ENCODE measurements around the gene NME2. TPM values are rescaled to one million over a fixed set of nuclear protein-coding genes. Genes with fewer than 3 reads are reported as not detected.

NME2 gene
- polyA plus RNA-seq, 1 donor (not counting 4 experiments of a cell fraction or from before 2014, with no cell fraction given), result 1,260 TPM

DNA sequence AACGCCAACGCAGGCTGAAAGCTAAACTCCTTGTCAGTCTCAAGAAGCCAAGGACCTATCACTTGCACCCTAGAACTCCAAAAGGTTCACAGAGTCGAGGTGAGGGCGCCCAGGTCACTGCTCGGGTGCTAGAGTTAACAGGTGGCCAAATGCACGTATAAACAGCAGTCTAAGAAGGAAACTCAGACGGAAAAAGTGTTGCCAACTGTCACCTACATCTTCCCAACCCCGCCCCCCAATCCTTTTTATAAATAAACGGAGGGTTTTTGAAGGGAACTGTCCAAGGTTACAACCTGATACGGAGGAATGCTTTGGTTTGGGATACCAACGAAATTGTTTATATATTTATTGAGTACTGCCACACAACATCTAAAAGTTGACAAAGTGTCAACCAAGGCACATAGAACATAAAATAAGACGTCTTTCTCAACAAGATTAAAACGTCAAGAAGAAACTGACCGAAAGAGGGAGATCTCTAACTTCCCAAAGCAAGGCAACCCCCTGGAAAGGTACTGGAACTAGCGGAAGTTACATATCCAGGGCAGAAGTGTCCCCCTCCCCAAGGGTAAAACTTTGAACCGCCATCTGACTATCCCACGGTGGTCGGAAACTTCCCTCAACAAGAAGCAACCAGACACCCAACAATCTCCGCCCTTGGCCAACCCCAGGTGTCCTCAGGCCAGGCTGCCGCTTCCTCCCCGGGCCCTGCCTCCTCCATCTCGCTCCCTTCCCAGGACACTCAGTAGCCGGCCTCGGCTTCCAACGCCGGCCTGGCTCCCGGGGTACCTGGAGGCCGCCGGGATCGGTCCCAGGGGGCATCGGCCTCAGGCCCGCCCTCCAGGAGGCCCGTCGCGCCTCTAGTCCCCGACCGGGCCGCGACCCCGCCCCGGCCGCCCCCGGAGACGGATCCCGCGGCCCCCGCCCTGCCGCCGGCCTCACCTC lies 46.5 kb upstream of the NME2 start:
- peak overlapping the region; percentile 96 for H3K9ac ChIP-seq (ENCODE audit: control insufficient read depth, extremely low read depth, insufficient read depth, low read length)
- FAIRE-seq (no peak), DNase-seq (ENCODE audit: low read depth, low spot score) (no peak)
- dilution Hi-C loops (cut with MboI; ENCODE audit: extremely low pct_ligation_motif_present, low sequenced_read_pairs), result no loop called here
- peak overlapping the region; percentile 81 for H2AFZ ChIP-seq (ENCODE audit: control insufficient read depth, low read length)
- peaks cover 34% of the 10 kb centered on the region for H3K4me1 ChIP-seq (ENCODE audit: control insufficient read depth, extremely low read depth, insufficient read depth, low read length)
- peak overlapping the region; percentile 67 to 75 (median 75) for H3K4me3 ChIP-seq (ENCODE audit: control insufficient read depth in 2 of 3, extremely low read depth in 1 of 3, insufficient read depth in 2 of 3, low read depth in 1 of 3, low read length in 3 of 3)
- peak overlapping the region; percentile 93 for H3K27ac ChIP-seq (ENCODE audit: control insufficient read depth, insufficient read depth, low read length)
- peaks cover 19% of the 10 kb centered on the region for H4K20me1 ChIP-seq (ENCODE audit: control insufficient read depth, extremely low read depth, insufficient read depth, low read length)
- H3K79me2 ChIP-seq (ENCODE audit: control insufficient read depth, insufficient read depth, low read length), result peaks cover 58% of the 10 kb centered on the region
- peak overlapping the region; percentile 93 for H3K4me2 ChIP-seq (ENCODE audit: control insufficient read depth, extremely low read depth, insufficient read depth, low read depth, low read length)
- H3K36me3 ChIP-seq (ENCODE audit: control insufficient read depth in 2 of 2, extremely low read depth in 1 of 2, insufficient read depth in 2 of 2, low read length in 2 of 2), result peaks cover 2 to 3% of the 10 kb centered on the region in 2 experiments
- H3K27me3 ChIP-seq (ENCODE audit: control insufficient read depth, extremely low read depth, insufficient read depth, low read length), result no peaks in the 10 kb centered on the region
- H3K9me3 ChIP-seq (ENCODE audit: control insufficient read depth, low read depth, low read length), result no peaks in the 10 kb centered on the region
- TF ChIP-seq EZH2 (IDR thresholded peaks at IDR 0.05; ENCODE audit: low read length), result no peak
- TF ChIP-seq, protein P1, sequence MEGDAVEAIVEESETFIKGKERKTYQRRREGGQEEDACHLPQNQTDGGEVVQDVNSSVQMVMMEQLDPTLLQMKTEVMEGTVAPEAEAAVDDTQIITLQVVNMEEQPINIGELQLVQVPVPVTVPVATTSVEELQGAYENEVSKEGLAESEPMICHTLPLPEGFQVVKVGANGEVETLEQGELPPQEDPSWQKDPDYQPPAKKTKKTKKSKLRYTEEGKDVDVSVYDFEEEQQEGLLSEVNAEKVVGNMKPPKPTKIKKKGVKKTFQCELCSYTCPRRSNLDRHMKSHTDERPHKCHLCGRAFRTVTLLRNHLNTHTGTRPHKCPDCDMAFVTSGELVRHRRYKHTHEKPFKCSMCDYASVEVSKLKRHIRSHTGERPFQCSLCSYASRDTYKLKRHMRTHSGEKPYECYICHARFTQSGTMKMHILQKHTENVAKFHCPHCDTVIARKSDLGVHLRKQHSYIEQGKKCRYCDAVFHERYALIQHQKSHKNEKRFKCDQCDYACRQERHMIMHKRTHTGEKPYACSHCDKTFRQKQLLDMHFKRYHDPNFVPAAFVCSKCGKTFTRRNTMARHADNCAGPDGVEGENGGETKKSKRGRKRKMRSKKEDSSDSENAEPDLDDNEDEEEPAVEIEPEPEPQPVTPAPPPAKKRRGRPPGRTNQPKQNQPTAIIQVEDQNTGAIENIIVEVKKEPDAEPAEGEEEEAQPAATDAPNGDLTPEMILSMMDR (optimal IDR thresholded peaks at IDR 0.05 in 1 of 3, IDR thresholded peaks at IDR 0.05 in 1 of 3, conservative IDR thresholded peaks at IDR 0.05 in 1 of 3; ENCODE audit: extremely low read depth in 1 of 3, insufficient read depth in 2 of 3, low read length in 3 of 3), result no peak
- H3K9me1 ChIP-seq (ENCODE audit: control insufficient read depth, extremely low read depth, insufficient read depth, low read length), result peaks cover 4% of the 10 kb centered on the region

DNA sequence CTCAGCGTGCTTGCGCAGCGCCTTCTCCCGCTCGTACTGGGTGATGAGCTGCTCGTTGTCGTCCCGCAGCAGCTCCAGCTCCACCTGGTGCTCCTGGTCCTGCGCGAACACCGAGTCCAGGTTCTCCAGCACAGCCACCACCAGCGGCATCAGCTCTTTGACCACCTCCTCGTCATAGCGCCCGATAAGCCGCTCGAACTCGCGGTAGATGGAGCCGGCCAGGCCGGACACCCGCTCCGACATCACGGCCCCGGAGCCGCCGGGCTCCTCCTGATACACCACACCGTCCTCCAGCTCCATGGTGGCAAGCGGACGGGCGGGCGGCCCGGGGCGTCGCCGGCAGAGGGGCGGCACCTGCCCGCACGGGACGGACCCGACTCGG lies 45.9 kb upstream of the NME2 start:
- FAIRE-seq (no peak), DNase-seq (ENCODE audit: low read depth, low spot score) (no peak)
- H3K79me2 ChIP-seq (ENCODE audit: control insufficient read depth, insufficient read depth, low read length), result peaks cover 51% of the 10 kb centered on the region
- H3K9me3 ChIP-seq (ENCODE audit: control insufficient read depth, low read depth, low read length), result no peaks in the 10 kb centered on the region
- peaks cover 19% of the 10 kb centered on the region for H4K20me1 ChIP-seq (ENCODE audit: control insufficient read depth, extremely low read depth, insufficient read depth, low read length)
- H3K4me2 ChIP-seq (ENCODE audit: control insufficient read depth, extremely low read depth, insufficient read depth, low read depth, low read length), result peak overlapping the region; percentile 22
- peak overlapping the region; percentile 67 to 75 (median 75) for H3K4me3 ChIP-seq (ENCODE audit: control insufficient read depth in 2 of 3, extremely low read depth in 1 of 3, insufficient read depth in 2 of 3, low read depth in 1 of 3, low read length in 3 of 3)
- H2AFZ ChIP-seq (ENCODE audit: control insufficient read depth, low read length), result peak overlapping the region; percentile 81
- H3K9ac ChIP-seq (ENCODE audit: control insufficient read depth, extremely low read depth, insufficient read depth, low read length), result peak overlapping the region; percentile 96
- H3K27ac ChIP-seq (ENCODE audit: control insufficient read depth, insufficient read depth, low read length), result peak overlapping the region; percentile 93
- peaks cover 4% of the 10 kb centered on the region for H3K9me1 ChIP-seq (ENCODE audit: control insufficient read depth, extremely low read depth, insufficient read depth, low read length)
- dilution Hi-C loops (cut with MboI; ENCODE audit: extremely low pct_ligation_motif_present, low sequenced_read_pairs), result no loop called here
- TF ChIP-seq, protein P1 (optimal IDR thresholded peaks at IDR 0.05 in 1 of 3, IDR thresholded peaks at IDR 0.05 in 1 of 3, conservative IDR thresholded peaks at IDR 0.05 in 1 of 3; ENCODE audit: extremely low read depth in 1 of 3, insufficient read depth in 2 of 3, low read length in 3 of 3), result peak in 1 of 3 experiments; percentile 29
- no peak for TF ChIP-seq EZH2 (IDR thresholded peaks at IDR 0.05; ENCODE audit: low read length)
- H3K27me3 ChIP-seq (ENCODE audit: control insufficient read depth, extremely low read depth, insufficient read depth, low read length), result no peaks in the 10 kb centered on the region
- peaks cover 34% of the 10 kb centered on the region for H3K4me1 ChIP-seq (ENCODE audit: control insufficient read depth, extremely low read depth, insufficient read depth, low read length)
- peaks cover 2 to 3% of the 10 kb centered on the region in 2 experiments for H3K36me3 ChIP-seq (ENCODE audit: control insufficient read depth in 2 of 2, extremely low read depth in 1 of 2, insufficient read depth in 2 of 2, low read length in 2 of 2)

Data from keratinocyte (primary cell).